IMR-90 (cell line): ENCODE data around the gene MCF2L. TPM values are rescaled to one million over a fixed set of nuclear protein-coding genes. Genes with fewer than 3 reads are reported as not detected.

Experiments used
- ATAC-seq: fragments of 200-7000 bp; cut with Tn5 transposase; 2 replicates; pipeline ENCODE4 v1.9.1; 2020; ENCODE audit warnings: low read depth, mild to moderate bottlenecking, moderate library complexity
- BruUV-seq: library from RNA; stranded (reverse); fragments of 400-500 nt; replicated peaks from 2 replicates; lab custom pipeline; 2021; lab: Mats Ljungman, UMichigan
- CTCF ChIA-PET: fragments of 300-600 bp; formaldehyde crosslinking; extraction: SDS; loops from one replicate; lab custom pipeline; 2021; ENCODE audit warnings: antibody characterized with exemption; lab: Yijun Ruan, JAX
- POLR2A ChIA-PET: fragments of 300-600 bp; sonication (Branson Sonifier 250); formaldehyde crosslinking; loops from one replicate; lab custom pipeline; 2022; ENCODE audit warnings: antibody characterized with exemption; ENCODE audit not compliant: unreplicated experiment; lab: Charles Lee
- DNase-seq: peaks from one replicate; pipeline ENCODE4 v3.0.0; 2013
- H2AFZ ChIP-seq: replicated peaks from 2 replicates; pipeline ENCODE3; 2013; ENCODE audit warnings: low read length, mild to moderate bottlenecking; ENCODE audit not compliant: poor library complexity
- H2AK5ac ChIP-seq: 2 replicates; pipeline ENCODE4 v1.6.1; 2013; ENCODE audit warnings: low read depth, low read length, inconsistent platforms
- H2AK9ac ChIP-seq: replicated peaks from 2 replicates; pipeline ENCODE3; 2013; ENCODE audit warnings: mild to moderate bottlenecking, low read depth, low read length, moderate library complexity; ENCODE audit not compliant: poor library complexity
- H2BK120ac ChIP-seq: 2 replicates; pipeline ENCODE4 v1.6.1; 2013; ENCODE audit warnings: low read depth, low read length, inconsistent platforms
- H2BK15ac ChIP-seq: 3 replicates; pipeline ENCODE4 v1.6.1; 2013; ENCODE audit warnings: low read depth, low read length, inconsistent platforms
- H2BK20ac ChIP-seq: 2 replicates; pipeline ENCODE4 v1.6.1; 2013; ENCODE audit warnings: low read depth, mild to moderate bottlenecking, inconsistent platforms, low read length, moderate library complexity
- H2BK5ac ChIP-seq: 2 replicates; pipeline ENCODE4 v1.6.1; 2013; ENCODE audit warnings: mild to moderate bottlenecking, low read depth, low read length, inconsistent platforms; ENCODE audit not compliant: poor library complexity, severe bottlenecking
- H3K14ac ChIP-seq: replicated peaks from 2 replicates; pipeline ENCODE4 v1.6.1; 2013; ENCODE audit warnings: low read depth, low read length, inconsistent platforms
- H3K18ac ChIP-seq: 2 replicates; pipeline ENCODE4 v1.6.1; 2013; ENCODE audit warnings: low read depth, low read length, control low read depth
- H3K23ac ChIP-seq: 2 replicates; pipeline ENCODE4 v1.6.1; 2013; ENCODE audit warnings: low read depth, low read length, inconsistent platforms
- H3K27ac ChIP-seq: 2 replicates; pipeline ENCODE4 v1.5.1; 2013; ENCODE audit warnings: mild to moderate bottlenecking, control low read depth, low read length; ENCODE audit not compliant: insufficient read depth
- H3K27me3 ChIP-seq: 2 replicates; pipeline ENCODE4 v1.6.1; 2013; ENCODE audit warnings: low read length; ENCODE audit not compliant: control insufficient read depth, insufficient read depth
- H3K36me3 ChIP-seq: 2 replicates; pipeline ENCODE4 v1.6.1; 2013; ENCODE audit warnings: low read length, mixed read lengths; ENCODE audit not compliant: control insufficient read depth, insufficient read depth
- H3K4ac ChIP-seq: 2 replicates; pipeline ENCODE4 v1.6.1; 2013; ENCODE audit warnings: low read depth, low read length, inconsistent platforms
- H3K4me1 ChIP-seq: 2 replicates; pipeline ENCODE4 v1.6.1; 2013; ENCODE audit warnings: low read length, mixed read lengths; ENCODE audit not compliant: control insufficient read depth, insufficient read depth
- H3K4me2 ChIP-seq: 2 replicates; pipeline ENCODE4 v1.6.1; 2013; ENCODE audit warnings: low read depth, mild to moderate bottlenecking, control low read depth, low read length, moderate library complexity
- H3K4me3 ChIP-seq: 2 replicates; pipeline ENCODE4 v1.5.1; 2013; ENCODE audit warnings: low read depth, mild to moderate bottlenecking, control low read depth, low read length, moderate library complexity; ENCODE audit not compliant: insufficient read depth
- H3K56ac ChIP-seq: 2 replicates; pipeline ENCODE4 v1.6.1; 2013; ENCODE audit warnings: low read length, inconsistent platforms; ENCODE audit not compliant: insufficient read depth; ENCODE audit errors: extremely low read depth
- H3K79me1 ChIP-seq, 2 experiments: 2 replicates each; pipeline ENCODE4 v1.6.1; 2013; ENCODE audit warnings: low read length in 2 of 2, inconsistent platforms in 1 of 2, low read depth in 1 of 2
- H3K9ac ChIP-seq: 2 replicates; pipeline ENCODE4 v1.6.1; 2013; ENCODE audit warnings: low read depth, low read length, control low read depth
- H3K9me1 ChIP-seq: 2 replicates; pipeline ENCODE4 v1.6.1; 2013; ENCODE audit warnings: low read length, inconsistent platforms; ENCODE audit not compliant: insufficient read depth
- H3K9me3 ChIP-seq: 2 replicates; pipeline ENCODE4 v1.6.1; 2013; ENCODE audit warnings: low read length; ENCODE audit not compliant: control insufficient read depth, insufficient read depth
- H4K20me1 ChIP-seq: 2 replicates; pipeline ENCODE4 v1.6.1; 2013; ENCODE audit warnings: low read length, inconsistent platforms; ENCODE audit not compliant: insufficient read depth
- H4K5ac ChIP-seq: 2 replicates; pipeline ENCODE4 v1.6.1; 2013; ENCODE audit warnings: mild to moderate bottlenecking, low read depth, low read length, control low read depth
- H4K8ac ChIP-seq, 2 experiments: 2 replicates each; pipeline ENCODE4 v1.6.1; 2013; ENCODE audit warnings: low read depth in 2 of 2, low read length in 2 of 2, control low read depth in 1 of 2, inconsistent platforms in 1 of 2
- H4K91ac ChIP-seq: 2 replicates; pipeline ENCODE4 v1.6.1; 2013; ENCODE audit warnings: low read depth, low read length, inconsistent platforms; ENCODE audit not compliant: insufficient read depth
- BHLHE40 ChIP-seq: fragments of 150-350 bp; IDR thresholded peaks from 2 replicates; pipeline ENCODE4 v1.6.1; 2016; ENCODE audit warnings: mild to moderate bottlenecking, low read depth, low read length
- CHD1 ChIP-seq: IDR thresholded peaks from 2 replicates; pipeline ENCODE4 v1.6.1; 2012; ENCODE audit warnings: low read depth, low read length, improper control_type of control experiment
- CTCF ChIP-seq: conservative IDR thresholded peaks from 2 replicates; pipeline ENCODE4 v1.5.1; 2012; ENCODE audit warnings: mild to moderate bottlenecking, low read depth, low read length, improper control_type of control experiment
- FOS ChIP-seq: fragments of 150-350 bp; IDR thresholded peaks from 2 replicates; pipeline ENCODE4 v1.6.1; 2016; ENCODE audit warnings: low read depth, low read length
- MAZ ChIP-seq: IDR thresholded peaks from 2 replicates; pipeline ENCODE4 v1.6.1; 2012; ENCODE audit warnings: low read depth, mild to moderate bottlenecking, low read length, improper control_type of control experiment, moderate library complexity, borderline replicate concordance
- MXI1 ChIP-seq: IDR thresholded peaks from 2 replicates; pipeline ENCODE4 v1.6.1; 2012; ENCODE audit warnings: low read depth, mild to moderate bottlenecking, low read length, moderate library complexity, borderline replicate concordance
- NFE2L2 ChIP-seq: fragments of 150-350 bp; IDR thresholded peaks from 2 replicates; pipeline ENCODE4 v1.6.1; 2016; ENCODE audit warnings: low read depth, mild to moderate bottlenecking, low read length
- POLR2A ChIP-seq: IDR thresholded peaks from 2 replicates; pipeline ENCODE4 v1.6.1; 2012; ENCODE audit warnings: mild to moderate bottlenecking, low read depth, low read length
- RCOR1 ChIP-seq: IDR thresholded peaks from 2 replicates; pipeline ENCODE4 v1.6.1; 2012; ENCODE audit warnings: mild to moderate bottlenecking, low read length, improper control_type of control experiment; ENCODE audit not compliant: insufficient replicate concordance
- RFX5 ChIP-seq: IDR thresholded peaks from 2 replicates; pipeline ENCODE4 v1.8.0; 2012; ENCODE audit warnings: low read depth, mild to moderate bottlenecking, low read length, moderate library complexity
- SMC3 ChIP-seq: fragments of 150-350 bp; IDR thresholded peaks from 2 replicates; pipeline ENCODE4 v1.6.1; 2016; ENCODE audit warnings: low read depth, mild to moderate bottlenecking, antibody characterized with exemption, low read length, moderate library complexity
- WGBS, 2 experiments: methylation state at CpG; one replicate each; pipeline versions ENCODE4 v1.1.5 to v1.1.7; 2013; ENCODE audit warnings: missing lambda C conversion rate in 2 of 2; ENCODE audit not compliant: insufficient read length in 1 of 2; ENCODE audit errors: extremely low coverage in 2 of 2; 5-methylcytosine and 5-hydroxymethylcytosine counted together
- dilution Hi-C: fragments of 300-500 bp; cut with HindIII; formaldehyde crosslinking; loops from one replicate; pipeline ENCODE4 v1.14.3; 2018; ENCODE audit warnings: low sequenced_read_pairs; ENCODE audit not compliant: unreplicated experiment
- in situ Hi-C: fragments of 300-500 bp; cut with MboI; formaldehyde crosslinking; loops from 3 replicates; pipeline ENCODE4 v1.14.3; 2019; ENCODE audit warnings: low sequenced_read_pairs, inconsistent platforms, mixed read lengths
- intact Hi-C: fragments of 100-400 bp; cut with micrococcal nuclease; formaldehyde crosslinking; loops from 2 replicates; pipeline ENCODE4 v1.10.0; 2022
- polyA plus RNA-seq, 3 experiments: library from polyadenylated mRNA; depleted of rRNA; stranded (reverse); fragments of >200 nt; gene quantifications; 2 replicates each; pipeline ENCODE4 v1.2.3, GENCODE V29; 2012; ENCODE audit warnings: low replicate concordance in 1 of 3
- total RNA-seq: library from RNA; depleted of rRNA; stranded (reverse); fragments of >200 nt; gene quantifications from 2 replicates; pipeline ENCODE4 v1.2.3, GENCODE V29; 2012
- TF ChIP-seq, protein P1 (sequence below): fragments of 150-350 bp; IDR thresholded peaks from 2 replicates; pipeline ENCODE4 v1.6.1; 2016; ENCODE audit warnings: low read depth, mild to moderate bottlenecking, low read length, moderate library complexity, borderline replicate concordance

MCF2L gene
- total and polyA plus RNA-seq, 2 of the 4 experiments (the other 2 are of a cell fraction): 0.18 TPM; not detected in 1

DNA sequence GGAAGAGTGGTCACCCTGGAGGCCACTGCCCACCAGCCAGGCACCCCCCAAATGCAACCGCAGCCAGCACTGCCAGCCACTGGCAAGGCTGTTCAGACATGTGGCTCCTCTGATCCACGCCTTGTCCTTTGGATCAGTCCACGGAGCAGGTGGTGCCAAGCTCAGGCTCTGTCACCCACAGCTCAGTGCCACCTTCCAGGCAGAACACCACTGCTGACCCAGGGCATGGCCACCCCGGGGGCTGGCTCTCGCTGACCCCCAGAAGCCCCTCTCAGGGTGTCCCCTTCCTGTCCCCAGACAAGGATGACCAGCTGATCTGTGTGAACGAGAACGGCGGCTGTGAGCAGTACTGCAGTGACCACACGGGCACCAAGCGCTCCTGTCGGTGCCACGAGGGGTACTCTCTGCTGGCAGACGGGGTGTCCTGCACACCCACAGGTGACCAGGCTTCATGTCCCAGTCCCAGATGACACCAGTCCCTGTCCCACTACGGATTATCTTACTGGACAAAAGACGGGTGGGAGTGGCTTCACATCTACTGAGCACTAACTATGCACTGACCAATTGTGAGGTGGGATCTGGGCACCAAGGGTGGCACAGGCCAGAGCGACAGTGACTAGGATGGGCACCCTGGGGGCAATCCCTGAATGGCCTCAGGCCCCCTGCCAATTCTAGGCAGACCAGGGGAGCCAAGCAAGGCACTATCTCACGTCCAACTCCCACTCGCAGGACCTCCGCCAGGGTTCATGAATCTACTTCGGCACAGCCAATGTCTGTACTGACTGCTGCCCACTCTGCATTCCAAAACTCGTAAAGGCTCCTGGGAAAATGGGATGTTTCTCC is 146.6 kb downstream of the MCF2L start (continued):
- no peak for TF ChIP-seq MXI1

DNA sequence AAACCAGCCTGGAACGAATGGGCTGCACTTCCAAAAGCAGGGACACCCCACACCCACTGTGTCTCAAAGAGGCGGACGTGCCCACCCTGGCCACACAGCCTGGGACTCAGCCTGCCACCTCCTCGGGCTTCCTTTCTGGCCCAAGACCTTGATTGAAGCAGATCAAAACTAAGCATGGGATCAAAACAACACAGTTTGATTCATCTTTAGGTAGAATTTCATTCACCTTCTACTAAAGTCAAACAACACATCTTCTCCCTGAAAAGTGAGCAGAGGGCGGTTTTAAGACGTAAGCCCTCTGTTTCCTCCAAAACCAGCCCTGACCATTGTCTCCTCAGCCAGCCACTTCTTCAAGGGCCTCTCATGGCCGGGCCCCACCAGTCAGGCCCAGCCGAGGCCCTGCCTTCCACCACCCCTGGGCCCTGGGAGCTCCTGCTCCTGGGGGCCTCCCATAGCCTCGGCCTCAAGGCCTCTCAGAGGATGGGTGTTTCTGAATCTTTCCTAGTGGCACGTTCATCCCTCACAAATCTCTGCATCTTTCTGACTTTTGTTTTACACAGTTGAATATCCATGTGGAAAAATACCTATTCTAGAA is 147.3 kb downstream of the MCF2L start:
- peaks cover 11% of the 10 kb centered on the region for H3K27me3 ChIP-seq
- H3K14ac ChIP-seq: no peak overlapping the region
- dilution Hi-C loops: no loop called here
- no peak overlapping the region for H3K56ac ChIP-seq
- no peaks in the 10 kb centered on the region for H4K20me1 ChIP-seq
- no peak overlapping the region for H2BK120ac ChIP-seq
- no peaks in the 10 kb centered on the region; the same call in 1 of the 2 replicates for H3K9me3 ChIP-seq
- no peak overlapping the region for H3K18ac ChIP-seq
- H4K91ac ChIP-seq: no peak overlapping the region
- no peak overlapping the region for H2BK20ac ChIP-seq
- WGBS, 2 experiments: 75% methylated on average over 6 of the region's 10 CpGs; no CpG with 5 or more reads in 1 of the 2 experiments
- no peak overlapping the region for H3K23ac ChIP-seq
- ATAC-seq: no peak
- no peak overlapping the region for H2AFZ ChIP-seq
- no peak overlapping the region for H4K5ac ChIP-seq
- peaks cover 4% of the 10 kb centered on the region; the same call in 1 of the 2 replicates for H3K9me1 ChIP-seq
- no peak overlapping the region for H2AK5ac ChIP-seq
- H3K9ac ChIP-seq: no peak overlapping the region
- no TSS peak for BruUV-seq
- no peak overlapping the region for H4K8ac ChIP-seq
- in situ Hi-C loops: no loop called here
- no peak overlapping the region for H2BK15ac ChIP-seq
- H2AK9ac ChIP-seq: no peak overlapping the region
- H3K4ac ChIP-seq: no peak overlapping the region
- no peaks in the 10 kb centered on the region for H3K36me3 ChIP-seq
- DNase-seq: no peak
- no peaks in the 10 kb centered on the region for H3K79me1 ChIP-seq
- ChIA-PET POLR2A (no interaction called here), CTCF (no interaction called here)
- intact Hi-C loops: no loop called here
- no peak overlapping the region for H3K4me2 ChIP-seq
- no peak overlapping the region for H3K4me3 ChIP-seq
- H3K27ac ChIP-seq: no peak overlapping the region
- H3K4me1 ChIP-seq: peaks cover 3% of the 10 kb centered on the region; the same call in 1 of the 2 replicates
- no peak overlapping the region for H2BK5ac ChIP-seq
- no peak for TF ChIP-seq CHD1
- TF ChIP-seq RCOR1: no peak
- TF ChIP-seq RFX5: no peak
- TF ChIP-seq BHLHE40: no peak
- TF ChIP-seq NFE2L2: no peak
- no peak for TF ChIP-seq FOS
- no peak for TF ChIP-seq POLR2A
- TF ChIP-seq MAZ: no peak
- TF ChIP-seq CTCF: no peak
- TF ChIP-seq, protein P1, sequence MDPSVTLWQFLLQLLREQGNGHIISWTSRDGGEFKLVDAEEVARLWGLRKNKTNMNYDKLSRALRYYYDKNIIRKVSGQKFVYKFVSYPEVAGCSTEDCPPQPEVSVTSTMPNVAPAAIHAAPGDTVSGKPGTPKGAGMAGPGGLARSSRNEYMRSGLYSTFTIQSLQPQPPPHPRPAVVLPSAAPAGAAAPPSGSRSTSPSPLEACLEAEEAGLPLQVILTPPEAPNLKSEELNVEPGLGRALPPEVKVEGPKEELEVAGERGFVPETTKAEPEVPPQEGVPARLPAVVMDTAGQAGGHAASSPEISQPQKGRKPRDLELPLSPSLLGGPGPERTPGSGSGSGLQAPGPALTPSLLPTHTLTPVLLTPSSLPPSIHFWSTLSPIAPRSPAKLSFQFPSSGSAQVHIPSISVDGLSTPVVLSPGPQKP: no peak
- TF ChIP-seq SMC3: no peak
